ENCODE measurements around the gene LY6G6C.

DNA sequence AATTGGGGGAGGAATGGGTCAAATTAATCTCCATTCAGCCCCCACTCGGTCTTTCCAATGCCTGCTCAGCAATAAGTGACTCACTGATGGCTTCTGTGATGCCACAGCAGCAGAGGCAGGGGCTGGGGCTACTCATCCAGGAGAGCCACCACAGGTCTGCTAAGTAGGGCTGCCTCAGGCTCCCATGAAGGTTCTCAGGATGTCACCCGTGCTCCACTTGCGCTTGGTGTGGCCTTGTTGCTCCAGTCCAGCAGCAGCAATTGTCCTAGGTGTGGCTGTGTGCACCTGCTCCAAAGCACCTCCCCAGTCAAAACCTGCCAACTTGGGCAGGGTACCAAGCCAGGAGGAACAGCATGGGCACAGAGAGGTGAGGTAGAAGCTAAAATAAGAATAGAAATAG is 627 bp upstream of the LY6G6C start:
- TF ChIP-seq, protein P1, sequence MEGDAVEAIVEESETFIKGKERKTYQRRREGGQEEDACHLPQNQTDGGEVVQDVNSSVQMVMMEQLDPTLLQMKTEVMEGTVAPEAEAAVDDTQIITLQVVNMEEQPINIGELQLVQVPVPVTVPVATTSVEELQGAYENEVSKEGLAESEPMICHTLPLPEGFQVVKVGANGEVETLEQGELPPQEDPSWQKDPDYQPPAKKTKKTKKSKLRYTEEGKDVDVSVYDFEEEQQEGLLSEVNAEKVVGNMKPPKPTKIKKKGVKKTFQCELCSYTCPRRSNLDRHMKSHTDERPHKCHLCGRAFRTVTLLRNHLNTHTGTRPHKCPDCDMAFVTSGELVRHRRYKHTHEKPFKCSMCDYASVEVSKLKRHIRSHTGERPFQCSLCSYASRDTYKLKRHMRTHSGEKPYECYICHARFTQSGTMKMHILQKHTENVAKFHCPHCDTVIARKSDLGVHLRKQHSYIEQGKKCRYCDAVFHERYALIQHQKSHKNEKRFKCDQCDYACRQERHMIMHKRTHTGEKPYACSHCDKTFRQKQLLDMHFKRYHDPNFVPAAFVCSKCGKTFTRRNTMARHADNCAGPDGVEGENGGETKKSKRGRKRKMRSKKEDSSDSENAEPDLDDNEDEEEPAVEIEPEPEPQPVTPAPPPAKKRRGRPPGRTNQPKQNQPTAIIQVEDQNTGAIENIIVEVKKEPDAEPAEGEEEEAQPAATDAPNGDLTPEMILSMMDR (IDR thresholded peaks at IDR 0.05): no peak
- no peak for TF ChIP-seq POLR2A (IDR thresholded peaks at IDR 0.05)
